Fibroblast of the conjunctiva (primary cell): Measurements from ENCODE around the gene SIX3.

Source experiments
- DNase-seq: peaks from one replicate; pipeline ENCODE4 v3.0.0-alpha.2; 2010; ENCODE audit warnings: low read depth

The SIX3 gene

DNA sequence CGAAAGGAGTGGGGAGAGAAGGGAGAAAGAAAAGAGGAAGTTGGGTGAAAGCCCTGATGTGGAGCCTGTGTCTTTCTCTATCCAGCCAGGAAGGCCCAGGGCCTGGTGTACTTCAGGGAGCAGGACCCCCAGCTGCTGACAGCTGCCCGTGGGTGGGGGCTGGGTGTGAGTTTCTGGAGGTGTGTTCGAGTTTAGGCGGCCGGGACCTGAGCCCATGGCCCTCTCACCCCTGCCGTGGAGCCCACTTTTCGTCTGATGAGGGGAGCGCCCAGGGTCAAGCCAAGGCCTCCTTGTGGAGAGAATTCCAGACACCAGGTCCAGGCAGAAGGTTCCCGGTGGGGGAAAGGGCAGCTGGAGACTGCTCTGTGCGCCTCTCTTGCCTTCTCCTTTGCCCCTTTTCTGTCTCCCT lies 2.2 kb downstream of the SIX3 start:
- DNase-seq: no peak

DNA sequence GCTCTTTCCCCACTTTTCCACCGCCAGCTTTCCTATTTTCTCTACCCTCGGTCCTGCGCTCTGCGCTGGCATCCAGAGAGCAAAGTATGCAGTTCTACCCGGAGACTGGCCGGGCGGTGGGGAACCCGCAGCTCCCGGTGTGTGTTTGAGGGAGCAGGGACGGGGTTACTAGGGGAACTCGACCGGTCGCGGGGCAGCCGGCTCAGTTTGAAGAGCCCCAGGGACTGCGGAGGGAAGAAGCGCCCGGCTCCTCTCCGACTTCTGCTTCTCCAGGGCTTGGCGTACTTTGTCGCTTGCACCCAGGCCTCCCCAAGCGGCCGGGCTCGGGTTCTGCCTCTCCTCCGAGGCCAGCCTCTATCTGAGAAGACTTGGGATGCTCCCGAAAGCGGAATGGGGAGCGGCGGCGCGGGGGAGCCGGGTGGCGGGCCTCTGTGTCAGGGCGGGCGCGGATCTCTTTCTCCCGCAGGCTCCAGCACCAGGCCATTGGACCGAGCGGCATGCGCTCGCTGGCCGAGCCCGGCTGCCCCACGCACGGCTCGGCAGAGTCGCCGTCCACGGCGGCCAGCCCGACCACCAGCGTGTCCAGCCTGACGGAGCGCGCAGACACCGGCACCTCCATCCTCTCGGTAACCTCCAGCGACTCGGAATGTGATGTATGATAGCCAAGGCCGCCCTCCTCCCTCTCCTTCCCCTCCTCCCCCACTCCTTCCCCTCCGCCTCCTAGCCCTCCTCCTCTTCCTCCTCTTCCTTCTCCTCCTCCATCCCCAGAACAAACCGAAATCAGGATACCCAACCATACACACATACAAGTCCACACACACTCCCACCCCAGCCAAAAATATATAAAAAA lies 2.8 kb downstream of the SIX3 start:
- DNase-seq: no peak

DNA sequence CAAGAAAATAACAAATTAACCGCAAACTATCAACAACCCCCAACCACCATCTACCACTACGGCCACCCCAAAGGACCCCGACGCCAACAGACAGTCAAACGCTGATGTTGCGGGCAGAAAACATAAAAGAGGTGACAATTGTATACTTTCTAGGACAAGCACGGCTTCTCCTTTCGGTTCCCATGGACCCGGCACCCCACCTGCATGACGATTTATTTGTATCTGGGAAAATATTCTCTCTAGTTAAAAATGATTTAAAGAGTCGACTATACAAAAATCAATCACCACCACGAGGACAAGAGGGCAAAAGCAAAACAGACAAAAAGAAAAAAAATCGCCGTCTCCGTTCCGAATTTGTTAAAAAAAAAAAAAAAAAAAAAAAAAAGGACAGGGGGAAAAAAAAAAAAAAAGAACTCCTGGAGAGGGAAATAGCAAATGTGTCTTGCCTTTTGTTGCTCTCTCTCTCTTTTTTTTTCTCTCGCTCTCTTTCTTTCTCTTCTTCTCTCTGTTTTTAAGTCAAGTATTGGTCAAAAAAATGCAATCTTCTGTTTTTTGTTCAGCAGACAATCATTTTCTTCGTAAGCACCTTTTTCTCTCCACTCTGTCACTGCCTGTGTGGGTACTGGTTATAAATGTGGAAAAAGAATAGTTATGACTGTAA lies 3.6 kb downstream of the SIX3 start:
- DNase-seq: no peak

DNA sequence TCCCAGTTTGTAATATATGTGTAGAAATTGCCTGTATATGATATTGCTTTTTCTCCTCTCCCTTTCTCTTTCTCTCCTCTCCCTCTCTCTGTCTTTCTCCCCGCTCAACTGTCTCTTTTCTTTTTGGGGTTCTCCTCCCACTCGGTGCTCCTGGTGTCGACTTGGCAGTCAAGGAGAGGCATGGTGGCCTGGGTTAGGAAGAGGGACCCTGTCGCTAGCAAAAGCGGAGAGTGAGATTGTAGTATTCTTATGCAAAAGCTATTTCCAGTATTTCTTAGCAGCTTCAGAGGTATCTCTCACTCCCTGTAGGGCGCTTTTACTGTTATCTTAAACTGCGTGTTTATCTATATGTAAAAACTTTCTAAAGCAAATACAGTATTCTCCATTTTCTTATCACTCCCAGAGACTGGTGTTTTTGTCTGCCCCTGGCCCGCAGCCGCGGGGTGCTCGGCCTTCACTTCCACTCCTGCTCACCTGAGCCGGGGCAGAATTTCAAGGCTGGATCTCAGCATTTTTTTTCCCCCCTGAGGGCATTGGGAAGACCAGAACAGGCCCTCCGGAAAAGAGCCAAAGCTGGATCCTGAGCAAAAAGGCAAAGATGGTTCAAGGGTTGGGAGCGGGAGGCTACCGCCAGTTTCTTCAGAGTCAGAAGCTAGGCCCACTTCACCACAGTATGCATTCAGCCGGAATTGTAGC lies 4.3 kb downstream of the SIX3 start:
- no peak for DNase-seq

DNA sequence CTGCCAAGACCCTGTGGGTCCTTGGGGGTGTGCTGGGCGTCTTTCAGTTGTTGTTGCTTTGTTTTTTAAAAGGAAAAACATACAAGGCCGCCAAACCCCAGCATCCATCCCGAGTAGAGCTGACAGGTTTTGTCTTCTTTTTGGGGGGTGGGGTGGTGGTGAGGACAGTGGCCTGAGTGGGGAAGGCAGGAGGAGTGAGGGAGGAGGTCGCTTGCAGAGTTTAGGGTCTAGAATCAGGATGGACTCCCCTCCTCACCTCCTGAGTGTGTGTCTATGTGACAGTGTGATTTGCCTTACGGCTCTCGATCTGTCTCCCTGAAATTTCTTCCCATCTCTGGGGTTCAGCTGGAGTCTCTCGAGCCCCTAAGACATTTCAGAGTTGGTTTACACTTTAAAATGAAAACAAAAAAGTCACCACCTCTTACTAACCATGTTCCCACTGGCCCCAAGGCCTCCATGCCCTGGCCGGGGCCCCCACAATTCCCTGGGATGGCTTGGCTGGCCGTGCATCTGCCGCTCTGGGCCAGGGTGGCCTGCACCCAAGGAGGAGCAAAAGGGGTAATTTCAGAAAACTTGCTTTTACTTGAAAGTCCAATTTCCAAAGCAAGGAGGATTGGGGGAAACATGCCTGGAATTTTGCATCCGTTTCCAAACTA lies 5.0 kb downstream of the SIX3 start:
- DNase-seq: no peak

DNA sequence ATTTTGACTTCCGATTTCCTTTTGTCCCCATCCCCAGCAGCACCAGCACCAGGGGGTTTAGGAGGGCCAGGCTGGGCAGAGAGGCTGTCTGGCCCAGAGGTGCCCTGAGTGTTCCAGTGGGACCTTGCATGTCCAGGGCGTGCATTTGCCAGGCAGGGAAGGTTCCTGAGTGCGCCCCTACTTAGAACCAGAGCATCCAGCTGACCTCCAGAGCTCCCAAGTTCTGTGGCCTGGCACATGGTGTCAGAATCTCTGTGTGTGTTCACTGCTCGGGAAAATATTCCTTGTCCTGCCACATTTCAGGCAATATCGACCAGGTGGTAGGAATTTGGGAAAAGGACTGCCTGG lies 5.5 kb downstream of the SIX3 start:
- no peak for DNase-seq

DNA sequence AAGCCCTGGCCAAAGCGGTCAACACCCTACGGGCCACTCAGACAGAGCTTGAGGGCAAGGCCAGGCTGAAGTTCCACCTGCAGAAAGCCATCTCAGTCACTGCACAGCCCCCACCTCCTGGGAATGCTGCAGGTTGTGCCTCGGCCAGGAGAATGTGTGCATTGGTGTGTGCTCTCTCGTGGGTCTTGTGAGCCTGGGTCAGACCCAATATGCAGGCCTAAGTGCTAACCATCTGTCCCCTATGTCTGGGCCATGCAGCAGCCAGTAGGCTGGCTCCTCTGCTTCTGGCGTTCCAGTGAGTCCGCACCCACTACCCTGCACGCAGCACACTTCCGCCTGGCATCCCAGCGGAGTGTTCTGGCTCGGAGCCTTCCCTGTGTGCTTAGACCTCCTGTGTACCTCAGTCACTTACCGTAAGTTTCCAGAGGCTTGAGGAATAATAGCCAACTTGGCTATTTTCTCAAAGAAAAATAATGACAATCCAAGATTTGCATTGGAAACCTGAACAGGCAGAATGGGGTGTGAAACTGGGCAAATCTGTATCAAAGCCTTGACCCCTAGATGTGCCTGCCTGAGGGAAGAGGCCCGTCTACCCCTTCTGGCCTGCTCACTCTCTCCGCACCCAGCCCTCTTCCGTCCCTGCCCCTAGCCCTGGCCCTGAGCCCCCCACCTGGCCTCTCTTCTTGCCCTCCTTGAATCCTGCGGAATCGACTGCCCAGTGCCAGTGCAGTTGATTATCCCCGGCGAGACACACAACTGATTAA lies 7.2 kb downstream of the SIX3 start:
- DNase-seq: no peak

DNA sequence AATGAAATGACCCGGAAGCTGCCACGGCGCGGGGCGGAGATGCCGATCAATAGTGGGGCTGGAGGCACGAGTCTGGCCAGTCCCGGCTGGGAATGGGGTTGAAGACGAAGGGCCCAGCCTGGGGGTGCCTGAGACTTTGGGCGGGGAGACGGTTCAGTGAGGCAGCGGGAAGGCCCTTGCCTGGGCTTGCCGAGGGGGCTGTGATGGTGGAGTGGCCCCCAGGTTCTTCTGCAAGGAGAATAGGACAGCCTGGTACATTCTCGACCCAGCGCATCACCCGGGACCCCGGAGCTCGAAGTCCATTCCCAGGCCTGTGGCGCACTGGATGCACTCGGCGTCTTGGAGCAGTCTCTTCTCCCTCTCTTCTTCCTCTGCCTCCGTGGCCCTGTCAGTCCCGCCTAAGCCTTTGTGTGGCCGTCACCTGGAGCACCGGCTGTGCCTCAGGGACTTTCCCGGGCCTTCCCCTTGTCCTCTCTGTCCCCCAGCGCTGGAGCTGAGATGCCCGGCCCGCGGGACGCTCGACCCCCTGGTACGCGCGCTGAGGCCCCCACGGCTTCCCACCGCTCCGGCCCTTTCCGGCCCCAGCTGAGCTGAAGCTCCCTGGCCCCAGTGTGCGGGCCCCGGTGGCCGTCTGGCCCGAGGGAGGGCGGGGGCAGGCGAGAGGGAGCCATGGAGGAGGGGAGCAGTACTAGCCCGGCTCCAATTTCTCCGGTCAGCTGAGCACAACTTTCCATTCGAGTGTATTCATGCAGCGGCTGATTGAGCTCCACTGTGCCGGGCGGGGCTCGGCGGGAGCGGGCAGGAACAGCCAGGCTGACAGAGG lies 8.0 kb downstream of the SIX3 start:
- no peak for DNase-seq

DNA sequence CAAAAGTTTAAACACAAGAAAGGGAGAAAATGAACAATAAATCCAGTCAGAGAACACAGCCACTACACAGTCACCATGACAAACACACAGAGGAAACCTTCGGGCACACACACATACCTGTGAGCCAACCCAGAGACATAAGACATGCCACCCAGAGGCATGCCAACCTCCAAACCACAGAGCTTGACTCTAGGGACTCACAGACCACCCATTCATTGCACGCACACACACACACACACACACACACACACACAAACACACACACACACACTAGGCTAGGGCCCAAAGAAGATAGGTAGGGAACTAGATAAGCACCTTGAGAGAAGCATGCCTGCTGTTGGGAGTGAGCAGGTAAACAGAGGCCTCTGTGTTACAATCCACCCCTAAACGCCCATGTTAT lies 9.1 kb downstream of the SIX3 start:
- DNase-seq: no peak

DNA sequence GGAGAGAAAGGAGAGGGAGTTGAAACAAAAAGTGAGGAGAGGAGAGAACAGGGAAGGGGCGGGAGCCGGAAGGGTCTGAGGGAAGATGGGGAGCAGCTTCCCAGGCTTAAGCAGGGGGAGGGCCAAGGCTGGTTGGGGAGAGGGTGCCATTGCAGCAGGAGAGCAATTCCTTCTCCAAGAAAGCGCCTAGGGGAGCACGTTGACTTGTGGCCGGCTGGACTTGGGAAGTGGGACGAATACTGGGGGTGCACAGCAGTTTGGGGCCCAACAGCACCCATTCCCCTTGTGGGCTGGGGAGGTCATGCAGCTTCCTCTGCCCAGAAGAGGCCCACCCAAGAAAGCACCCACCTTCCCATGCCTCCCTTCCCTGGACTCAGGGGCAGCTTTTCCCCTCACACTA lies 9.6 kb downstream of the SIX3 start:
- DNase-seq: no peak

DNA sequence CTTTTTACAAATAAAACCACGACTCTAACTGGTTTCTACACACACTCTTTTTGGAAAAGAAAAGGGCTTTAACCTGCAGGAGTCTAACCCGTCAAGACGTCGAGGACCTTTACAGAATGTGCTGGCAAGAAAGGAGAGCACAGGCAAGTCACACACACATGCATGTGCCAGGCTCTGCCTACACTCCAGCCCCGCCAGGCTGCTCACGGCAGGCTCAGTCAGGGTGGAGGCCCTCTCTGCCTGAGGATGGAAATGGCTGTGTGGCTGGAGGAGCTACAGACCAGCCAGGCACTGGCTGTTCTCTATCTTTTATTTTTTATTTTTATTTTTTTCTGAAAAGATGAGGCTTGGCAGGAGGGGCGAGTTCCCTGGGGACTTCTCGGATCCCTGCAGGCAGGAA lies 10.2 kb downstream of the SIX3 start:
- no peak for DNase-seq

DNA sequence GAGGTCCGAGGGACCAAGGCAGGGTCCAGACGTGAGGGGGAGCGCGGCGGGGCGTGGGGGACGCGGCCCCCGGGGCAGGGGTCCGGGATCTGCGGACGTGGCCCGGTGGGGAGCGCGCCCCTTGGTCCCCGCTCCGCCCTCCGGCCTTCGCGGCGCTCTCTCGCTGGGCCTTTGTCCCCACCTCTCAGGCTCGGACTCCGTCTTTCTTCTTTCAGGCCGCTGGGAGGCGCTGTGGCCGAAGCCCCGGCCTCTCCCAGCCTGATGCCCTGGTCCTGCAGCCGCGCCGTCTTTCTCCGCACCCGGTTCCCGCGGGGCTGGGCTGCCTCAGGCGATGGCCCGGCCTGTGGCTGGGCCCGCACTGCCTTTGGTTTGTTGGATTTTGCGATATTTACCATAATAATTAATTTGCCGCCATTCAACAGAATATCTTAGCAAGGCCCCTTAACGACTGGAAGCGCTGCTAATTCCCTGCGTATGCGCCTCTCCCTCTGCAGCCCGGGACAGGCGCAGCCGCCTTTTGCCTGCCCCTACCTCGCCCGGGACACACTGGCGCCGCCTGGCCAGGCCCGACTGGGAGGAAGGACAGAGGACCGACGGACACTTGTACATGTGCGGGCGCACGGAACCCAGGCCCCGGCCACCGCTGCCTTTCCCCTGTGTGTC lies 10.8 kb downstream of the SIX3 start:
- DNase-seq: no peak

DNA sequence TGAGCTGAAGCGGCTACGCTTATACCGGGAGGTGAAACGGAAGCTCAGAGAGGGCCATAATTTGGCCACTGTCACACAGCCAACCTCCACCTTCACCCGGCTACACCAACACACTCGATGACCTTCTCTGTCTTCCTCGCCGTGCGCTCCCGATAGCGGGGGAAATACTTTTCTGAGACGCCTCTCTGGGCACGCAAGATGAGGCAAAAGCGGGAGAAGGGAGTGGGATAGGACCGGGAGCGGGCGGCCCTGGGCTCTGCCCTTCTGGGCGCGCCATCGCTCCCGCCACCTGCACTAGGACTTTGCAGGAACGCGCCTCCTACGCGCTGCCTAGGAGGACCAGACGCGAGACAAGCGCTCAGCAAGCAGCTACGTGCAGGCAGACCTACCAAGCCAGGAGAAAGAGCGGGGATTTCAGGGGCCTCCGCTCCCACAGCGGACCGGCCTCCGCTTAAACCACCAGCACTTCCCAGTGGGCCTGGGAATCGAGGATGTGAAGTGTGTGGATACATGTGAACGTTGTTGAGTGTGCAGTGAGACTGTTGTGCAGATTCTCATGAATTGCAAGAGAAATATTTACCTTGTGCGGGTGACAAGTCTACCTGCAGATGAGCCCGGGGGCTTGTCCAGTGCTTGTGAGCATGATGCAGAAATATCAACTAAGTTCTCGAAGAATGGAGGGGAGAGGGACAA lies 11.4 kb downstream of the SIX3 start:
- no peak for DNase-seq

DNA sequence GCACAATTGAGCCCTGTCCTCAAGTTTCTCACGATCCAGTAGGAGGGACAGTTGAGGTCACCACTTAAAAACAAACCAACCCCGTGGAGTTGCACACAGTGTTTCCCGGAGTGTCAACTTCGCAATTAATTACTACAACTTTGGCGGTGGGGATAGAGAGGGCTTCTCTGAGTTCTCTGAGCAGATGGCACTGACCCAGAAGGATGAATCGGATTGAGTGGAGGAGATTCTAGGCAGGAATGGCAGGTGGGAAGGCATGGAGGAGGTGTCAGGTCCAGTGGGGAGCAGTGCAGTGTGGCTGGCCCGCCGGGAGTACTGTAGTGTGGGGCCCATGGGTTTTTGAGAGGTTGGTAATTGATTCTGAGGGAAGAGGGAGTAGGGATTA lies 12.0 kb downstream of the SIX3 start:
- DNase-seq: no peak

DNA sequence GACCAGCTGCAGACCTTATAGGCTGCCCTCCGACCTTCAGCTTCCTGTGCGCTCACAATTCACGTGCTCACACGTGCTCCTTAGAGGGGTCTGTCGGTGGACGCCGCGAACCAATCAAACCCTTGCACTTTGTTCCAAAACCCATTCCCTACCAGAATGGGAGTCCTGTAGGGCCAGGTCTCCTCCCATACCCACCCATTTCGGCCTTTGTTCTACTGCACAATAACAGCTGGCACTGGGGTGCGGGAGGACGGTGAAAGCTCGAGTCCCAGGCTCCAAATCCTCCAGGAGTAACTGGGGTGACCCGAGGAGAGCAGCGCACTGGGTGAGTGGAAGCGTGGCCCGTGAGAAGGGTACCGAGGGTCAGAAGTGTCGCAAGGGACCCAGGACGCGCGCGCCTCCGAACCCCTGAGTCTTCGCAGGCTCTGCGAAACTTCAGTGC lies 13.0 kb downstream of the SIX3 start:
- no peak for DNase-seq

DNA sequence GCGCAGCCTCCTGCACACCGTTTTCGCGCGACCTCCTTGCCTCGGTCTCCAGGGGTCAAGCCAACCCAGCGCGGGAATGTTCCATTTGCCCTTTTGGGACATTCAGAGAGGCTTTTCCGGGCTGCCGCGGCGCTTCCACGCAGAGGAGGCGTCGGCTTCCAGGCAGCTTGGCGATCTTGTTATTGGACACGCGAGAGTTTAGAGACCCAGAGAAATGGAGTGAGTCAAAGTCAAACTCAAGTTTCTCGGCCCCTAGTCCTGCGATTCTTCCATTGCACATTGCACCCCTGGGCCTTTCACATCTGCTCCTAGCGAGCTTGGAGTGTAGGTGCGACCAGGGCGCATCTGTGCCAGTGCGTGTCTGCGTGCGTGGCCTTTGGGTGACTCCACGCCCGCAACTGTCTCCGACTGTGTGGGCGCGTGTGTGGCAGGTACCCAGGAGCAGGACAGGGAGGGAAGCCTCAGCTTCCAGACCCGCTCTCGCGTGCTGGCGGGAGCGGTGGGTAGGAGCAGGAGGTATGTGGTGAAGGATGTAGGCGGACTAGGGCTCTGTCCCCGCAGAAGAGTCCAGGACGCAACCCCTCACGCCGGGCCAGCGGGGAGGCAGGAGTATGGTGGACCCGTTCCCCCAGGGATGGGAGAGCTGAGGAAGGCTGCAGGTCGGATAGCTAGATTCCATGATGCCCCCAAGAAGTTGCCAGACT lies 13.5 kb downstream of the SIX3 start:
- DNase-seq: no peak

DNA sequence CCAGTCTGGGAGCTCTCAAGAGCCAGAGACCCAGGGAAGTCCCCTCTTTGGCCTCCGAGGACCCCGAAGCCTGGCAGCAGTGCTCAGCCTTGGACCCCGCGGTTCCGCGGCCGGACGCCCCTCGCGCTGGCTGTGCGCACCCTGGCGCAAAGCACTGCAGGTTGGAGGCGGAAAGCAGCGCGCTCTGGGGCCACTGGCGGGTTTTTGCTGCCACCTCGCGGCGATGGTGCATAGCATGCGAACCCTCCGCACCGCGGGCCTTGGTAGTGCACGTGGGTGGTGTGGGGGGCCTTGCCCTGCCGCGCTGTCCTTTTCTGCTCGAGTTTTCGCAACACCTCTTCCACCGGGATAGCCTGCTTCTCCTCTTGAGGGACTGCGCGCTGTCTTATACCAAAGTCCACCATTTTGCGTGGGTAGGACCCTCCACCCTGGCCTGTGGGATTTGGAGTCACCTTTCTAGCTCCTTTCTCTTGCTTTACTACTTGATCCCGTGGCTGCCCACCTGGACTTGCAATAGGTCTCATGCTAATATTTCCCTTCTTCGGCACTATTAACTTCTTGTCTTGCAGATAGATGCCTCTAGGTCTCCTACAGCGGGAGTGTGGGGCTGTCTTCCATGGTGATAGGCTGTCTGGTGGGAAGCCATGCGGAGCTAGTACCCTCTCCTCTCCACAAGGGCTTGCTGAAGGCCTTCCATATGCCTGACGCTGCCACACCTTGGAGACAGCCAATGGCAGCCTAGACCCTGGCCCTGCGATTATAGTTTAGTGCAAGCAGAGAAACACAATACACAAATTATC lies 14.3 kb downstream of the SIX3 start:
- DNase-seq: no peak

DNA sequence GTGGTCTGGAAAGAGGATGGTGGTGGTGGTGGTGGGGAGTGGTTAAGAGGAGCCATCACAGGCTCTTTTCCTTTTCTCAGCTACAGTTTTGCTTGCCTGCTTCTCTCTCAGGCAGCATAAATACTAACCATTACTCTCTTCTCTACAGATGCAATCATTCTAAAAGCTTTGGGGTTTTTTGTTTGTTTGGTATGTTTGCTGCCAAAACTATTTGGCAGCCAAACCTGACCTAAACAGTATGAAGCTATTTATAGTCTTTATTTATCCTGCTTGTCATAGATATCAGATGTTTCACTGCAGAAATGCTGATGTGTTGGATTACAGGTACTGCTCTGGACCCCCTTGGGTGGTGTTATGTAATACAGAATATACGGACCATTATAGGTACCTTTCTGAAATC lies 15.3 kb downstream of the SIX3 start:
- DNase-seq: no peak
